Mesenchymal stem cell (in vitro differentiated cells and primary cell): Measurements from ENCODE around the gene RNF212.

Experiments
- DNase-seq: peaks from one replicate; pipeline ENCODE4 v3.0.0-alpha.2; 2013
- H2AFZ ChIP-seq: one replicate; pipeline ENCODE4 v1.6.1; 2013; ENCODE audit warnings: low read depth, mild to moderate bottlenecking, control low read depth, inconsistent platforms, low read length, moderate library complexity
- H2AK5ac ChIP-seq: 2 replicates; pipeline ENCODE4 v1.6.1; 2013; ENCODE audit warnings: low read length, moderate library complexity, mild to moderate bottlenecking, inconsistent platforms; ENCODE audit not compliant: severe bottlenecking
- H2BK120ac ChIP-seq: one replicate; pipeline ENCODE4 v1.6.1; 2013; ENCODE audit warnings: low read depth, mild to moderate bottlenecking, inconsistent platforms, low read length, moderate library complexity
- H2BK12ac ChIP-seq, 2 experiments: one replicate each; pipeline ENCODE4 v1.6.1; 2013; ENCODE audit warnings: inconsistent platforms in 2 of 2, low read length in 2 of 2, mild to moderate bottlenecking in 2 of 2, moderate library complexity in 2 of 2, control low read depth in 1 of 2
- H2BK15ac ChIP-seq: one replicate; pipeline ENCODE4 v1.6.1; 2013; ENCODE audit warnings: mild to moderate bottlenecking, low read depth, inconsistent platforms; ENCODE audit not compliant: poor library complexity, severe bottlenecking
- H2BK5ac ChIP-seq: 2 replicates; pipeline ENCODE4 v1.6.1; 2013; ENCODE audit warnings: low read depth, mild to moderate bottlenecking, low read length, control low read depth, inconsistent platforms; ENCODE audit not compliant: poor library complexity, severe bottlenecking
- H3K14ac ChIP-seq, 2 experiments: one replicate each; pipeline ENCODE4 v1.6.1; 2013; ENCODE audit warnings: inconsistent platforms in 2 of 2, low read length in 2 of 2, control low read depth in 1 of 2, mild to moderate bottlenecking in 1 of 2, moderate library complexity in 1 of 2
- H3K18ac ChIP-seq, 2 experiments: one replicate each; pipeline ENCODE4 v1.6.1; 2013; ENCODE audit warnings: inconsistent platforms in 2 of 2, low read length in 2 of 2, control low read depth in 1 of 2, low read depth in 1 of 2, mild to moderate bottlenecking in 1 of 2
- H3K23ac ChIP-seq, 2 experiments: one replicate each; pipeline ENCODE4 v1.6.1; 2013; ENCODE audit warnings: inconsistent platforms in 2 of 2, low read length in 2 of 2, mild to moderate bottlenecking in 2 of 2, moderate library complexity in 2 of 2, control low read depth in 1 of 2
- H3K27ac ChIP-seq: 2 replicates; pipeline ENCODE4 v1.5.1; 2013; ENCODE audit warnings: mild to moderate bottlenecking, moderate library complexity, low read length, control low read depth, inconsistent platforms; ENCODE audit not compliant: poor library complexity, severe bottlenecking
- H3K27me3 ChIP-seq, 2 experiments: 2 replicates each; pipeline versions ENCODE4 v1.6.1 to v1.7.0; 2013; ENCODE audit warnings: low read length in 2 of 2, mild to moderate bottlenecking in 2 of 2, moderate library complexity in 2 of 2, control low read depth in 1 of 2, inconsistent platforms in 1 of 2; ENCODE audit not compliant: control insufficient read depth in 1 of 2, insufficient read depth in 1 of 2
- H3K36me3 ChIP-seq, 2 experiments: 2 replicates each; pipeline versions ENCODE4 v1.6.1 to v1.7.0; 2013; ENCODE audit warnings: low read length in 2 of 2, control low read depth in 1 of 2, inconsistent platforms in 1 of 2, low read depth in 1 of 2, mild to moderate bottlenecking in 1 of 2; ENCODE audit not compliant: insufficient read depth in 2 of 2, control insufficient read depth in 1 of 2
- H3K4ac ChIP-seq, 2 experiments: one replicate each; pipeline ENCODE4 v1.6.1; 2013; ENCODE audit warnings: inconsistent platforms in 2 of 2, low read length in 2 of 2, mild to moderate bottlenecking in 2 of 2, moderate library complexity in 2 of 2, control low read depth in 1 of 2, low read depth in 1 of 2
- H3K4me1 ChIP-seq: 2 replicates; pipeline ENCODE4 v1.6.1; 2013; ENCODE audit warnings: low read depth, low read length, control low read depth; ENCODE audit not compliant: control insufficient read depth, insufficient read depth
- H3K4me2 ChIP-seq: 2 replicates; pipeline ENCODE4 v1.6.1; 2013; ENCODE audit warnings: low read length, mild to moderate bottlenecking, inconsistent platforms; ENCODE audit not compliant: poor library complexity, severe bottlenecking
- H3K4me3 ChIP-seq, 2 experiments: 2 replicates each; pipeline versions ENCODE4 v1.5.1 to v1.7.0; 2013; ENCODE audit warnings: low read length in 2 of 2, mild to moderate bottlenecking in 2 of 2, control low read depth in 1 of 2, low read depth in 1 of 2; ENCODE audit not compliant: insufficient read depth in 1 of 2
- H3K79me1 ChIP-seq: replicated peaks from 2 replicates; pipeline ENCODE4 v1.6.1; 2013; ENCODE audit warnings: mild to moderate bottlenecking, control low read depth, low read length, inconsistent platforms; ENCODE audit not compliant: poor library complexity, severe bottlenecking
- H3K9ac ChIP-seq: 2 replicates; pipeline ENCODE4 v1.7.0; 2013; ENCODE audit warnings: mild to moderate bottlenecking, low read length, moderate library complexity
- H3K9me3 ChIP-seq: 2 replicates; pipeline ENCODE4 v1.7.0; 2013; ENCODE audit warnings: mild to moderate bottlenecking, low read length; ENCODE audit not compliant: control insufficient read depth
- H4K8ac ChIP-seq: one replicate; pipeline ENCODE4 v1.6.1; 2013; ENCODE audit warnings: inconsistent platforms, mild to moderate bottlenecking, low read length, moderate library complexity
- H4K91ac ChIP-seq: one replicate; pipeline ENCODE4 v1.6.1; 2013; ENCODE audit warnings: mild to moderate bottlenecking, low read length, inconsistent platforms
- WGBS: methylation state at CpG from one replicate; pipeline ENCODE4 v1.1.7; 2013; ENCODE audit warnings: mixed read lengths; 5-methylcytosine and 5-hydroxymethylcytosine counted together

Gene RNF212

DNA sequence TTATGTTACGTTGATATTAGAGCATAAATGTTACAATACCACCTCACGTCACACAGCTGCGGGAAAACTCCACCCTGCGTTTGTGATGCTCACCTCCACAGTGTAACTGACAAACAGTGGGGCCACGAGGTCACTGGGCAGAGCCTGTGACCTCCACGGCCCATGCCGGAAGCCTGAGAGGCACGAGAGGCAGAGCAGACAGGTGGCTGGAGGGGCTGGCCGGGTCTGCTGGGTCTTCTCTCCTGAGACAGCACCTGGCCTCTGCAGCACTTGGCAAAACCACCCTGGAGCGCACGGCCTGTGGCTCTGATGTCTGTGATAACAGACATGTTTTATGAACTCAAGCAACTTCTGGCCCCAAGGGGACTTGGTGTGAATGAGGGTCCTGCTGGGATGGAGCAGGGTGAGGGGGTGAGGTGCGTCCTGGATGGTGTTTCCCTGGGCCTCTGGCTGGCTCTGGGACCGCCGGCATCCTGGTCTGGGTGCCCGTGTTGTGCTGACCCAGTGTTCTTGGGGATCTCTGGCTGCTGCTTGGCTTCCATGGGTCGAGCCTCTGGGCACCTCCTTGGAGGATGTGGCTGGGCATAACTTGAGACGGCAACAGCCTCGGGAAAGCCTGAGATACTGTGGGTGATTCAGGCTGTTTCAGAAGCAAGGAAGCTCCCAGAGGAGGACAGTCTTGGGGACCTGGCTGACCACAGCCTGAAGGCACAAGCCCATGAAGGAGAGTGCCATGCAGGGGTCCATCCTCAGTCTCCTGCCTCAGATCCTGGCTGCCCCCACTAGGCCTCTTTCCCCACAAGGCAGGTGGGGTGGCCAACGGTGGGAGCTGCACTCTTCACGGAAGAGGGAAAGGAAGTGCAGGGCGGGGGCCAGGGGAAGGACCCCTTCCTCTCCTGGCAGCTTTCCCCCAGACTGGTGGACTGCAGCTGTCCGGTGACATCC is 19.7 kb downstream of the RNF212 start:
- Histone ChIP-seq H3K27me3 (peaks cover 3 to 4% of the 10 kb centered on the region in 2 experiments), H3K4me2 (no peak overlapping the region), H3K4me3 (no peak overlapping the region), H2BK5ac (no peak overlapping the region), H3K23ac (no peak overlapping the region), H4K8ac (no peak overlapping the region), H3K36me3 (peaks cover 0 to 13% of the 10 kb centered on the region in 2 experiments), H3K9me3 (peaks cover 5% of the 10 kb centered on the region), H2BK120ac (no peak overlapping the region), H4K91ac (no peak overlapping the region), H3K18ac (no peak overlapping the region), H3K4me1 (peaks cover 3% of the 10 kb centered on the region), H3K14ac (no peak overlapping the region), H3K27ac (no peak overlapping the region), H2AFZ (no peak overlapping the region), H3K4ac (no peak overlapping the region), H3K9ac (no peak overlapping the region), H2BK15ac (no peak overlapping the region), H2AK5ac (no peak overlapping the region), H3K79me1 (no peaks in the 10 kb centered on the region), H2BK12ac (no peak overlapping the region)
- no peak for DNase-seq
- WGBS: 82% methylated on average over 22 of the region's 22 CpGs

DNA sequence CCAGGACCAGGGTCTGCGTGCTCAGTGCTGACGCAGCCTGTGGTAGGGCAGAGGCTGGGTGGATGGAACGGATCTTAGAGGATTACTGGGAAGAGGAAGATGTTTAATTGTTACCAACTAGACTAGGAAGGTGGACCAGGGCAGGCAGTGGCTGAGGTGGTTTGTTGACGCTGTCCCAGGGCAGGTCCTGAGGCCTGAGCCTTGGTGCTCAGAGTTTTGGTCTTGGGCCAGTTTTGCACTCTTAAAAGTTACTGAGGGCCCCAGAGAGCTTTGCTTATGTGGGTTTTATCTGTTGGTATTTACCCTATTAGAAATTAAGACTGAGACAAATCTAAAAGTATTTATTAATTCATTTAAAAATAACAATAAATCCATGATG is 20.4 kb downstream of the RNF212 start:
- no peak overlapping the region for H3K18ac ChIP-seq
- no peak overlapping the region for H3K14ac ChIP-seq
- no peak overlapping the region for H2AFZ ChIP-seq
- H3K27ac ChIP-seq: no peak overlapping the region
- no peak overlapping the region for H3K9ac ChIP-seq
- H3K23ac ChIP-seq: no peak overlapping the region
- H3K36me3 ChIP-seq: peaks cover 0 to 13% of the 10 kb centered on the region in 2 experiments
- H4K91ac ChIP-seq: no peak overlapping the region
- H3K4me2 ChIP-seq: no peak overlapping the region
- no peak overlapping the region for H2BK15ac ChIP-seq
- H3K4me1 ChIP-seq: peaks cover 3% of the 10 kb centered on the region
- H2BK120ac ChIP-seq: no peak overlapping the region
- no peak overlapping the region for H2BK12ac ChIP-seq
- no peak overlapping the region for H2BK5ac ChIP-seq
- peaks cover 3 to 4% of the 10 kb centered on the region in 2 experiments for H3K27me3 ChIP-seq
- DNase-seq: no peak
- no peak overlapping the region for H2AK5ac ChIP-seq
- no peak overlapping the region for H3K4me3 ChIP-seq
- H3K79me1 ChIP-seq: no peaks in the 10 kb centered on the region
- H3K9me3 ChIP-seq: peaks cover 11% of the 10 kb centered on the region
- H3K4ac ChIP-seq: no peak overlapping the region
- WGBS: 82% methylated on average over 4 of the region's 4 CpGs
- no peak overlapping the region for H4K8ac ChIP-seq

DNA sequence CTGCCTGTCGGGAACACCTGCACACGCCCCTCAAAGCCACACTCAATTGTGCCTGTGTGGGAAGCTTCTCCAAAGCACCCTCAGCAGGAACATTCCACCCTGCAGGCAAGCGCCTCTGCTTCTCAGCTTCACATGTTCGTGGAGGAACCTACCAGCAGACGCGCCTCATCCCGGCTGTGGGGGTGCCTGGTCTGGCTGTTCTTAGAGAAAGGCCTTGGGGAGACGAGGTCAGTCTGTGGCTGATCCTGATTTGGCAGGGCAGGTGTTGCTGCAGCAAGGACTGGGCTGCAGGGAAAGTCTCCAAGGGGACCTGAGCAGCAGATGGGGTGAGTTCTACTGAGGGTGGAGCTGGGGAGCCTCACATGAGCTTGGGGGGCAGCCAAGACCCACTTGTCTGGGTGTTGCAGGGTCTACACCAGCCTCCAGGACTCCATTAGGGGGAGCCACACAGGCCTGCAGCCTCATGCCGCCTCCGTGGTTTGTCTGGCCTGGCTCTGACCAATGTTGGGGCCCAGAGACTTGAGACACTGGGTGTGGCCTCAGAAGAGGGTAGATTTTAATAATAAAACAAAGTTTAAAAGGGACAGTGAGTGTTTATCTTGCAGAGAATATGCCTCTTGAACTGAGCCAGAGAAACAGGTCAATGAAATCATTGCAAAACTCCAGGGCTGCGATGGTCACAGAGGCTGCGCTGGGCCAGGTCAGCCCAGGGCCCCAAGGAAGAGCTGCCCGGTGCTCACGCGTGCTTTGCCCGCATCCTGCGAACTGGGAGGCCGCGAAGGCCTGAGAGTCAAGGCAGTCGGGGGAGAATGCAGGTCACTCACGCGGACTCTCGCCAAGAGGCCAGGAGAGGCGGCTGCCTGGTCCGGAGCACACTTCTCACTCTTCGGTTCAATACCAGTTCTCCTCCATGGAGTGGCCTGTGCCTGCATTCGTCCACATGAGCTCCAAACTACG is 21.1 kb downstream of the RNF212 start:
- no peak overlapping the region for H3K23ac ChIP-seq
- DNase-seq: no peak
- no peak overlapping the region for H3K4me2 ChIP-seq
- WGBS: 87% methylated on average over 28 of the region's 28 CpGs
- H3K79me1 ChIP-seq: no peaks in the 10 kb centered on the region
- no peak overlapping the region for H3K4me3 ChIP-seq
- H2AK5ac ChIP-seq: no peak overlapping the region
- peaks cover 0 to 10% of the 10 kb centered on the region in 2 experiments for H3K36me3 ChIP-seq
- H3K4ac ChIP-seq: no peak overlapping the region
- H3K4me1 ChIP-seq: peaks cover 3% of the 10 kb centered on the region
- no peak overlapping the region for H2BK120ac ChIP-seq
- peaks cover 11% of the 10 kb centered on the region for H3K9me3 ChIP-seq
- H2BK15ac ChIP-seq: no peak overlapping the region
- no peak overlapping the region for H3K9ac ChIP-seq
- peaks cover 3 to 4% of the 10 kb centered on the region in 2 experiments for H3K27me3 ChIP-seq
- no peak overlapping the region for H4K8ac ChIP-seq
- H2BK12ac ChIP-seq: no peak overlapping the region
- no peak overlapping the region for H2BK5ac ChIP-seq
- no peak overlapping the region for H3K18ac ChIP-seq
- H2AFZ ChIP-seq: no peak overlapping the region
- no peak overlapping the region for H3K14ac ChIP-seq
- no peak overlapping the region for H3K27ac ChIP-seq
- no peak overlapping the region for H4K91ac ChIP-seq

DNA sequence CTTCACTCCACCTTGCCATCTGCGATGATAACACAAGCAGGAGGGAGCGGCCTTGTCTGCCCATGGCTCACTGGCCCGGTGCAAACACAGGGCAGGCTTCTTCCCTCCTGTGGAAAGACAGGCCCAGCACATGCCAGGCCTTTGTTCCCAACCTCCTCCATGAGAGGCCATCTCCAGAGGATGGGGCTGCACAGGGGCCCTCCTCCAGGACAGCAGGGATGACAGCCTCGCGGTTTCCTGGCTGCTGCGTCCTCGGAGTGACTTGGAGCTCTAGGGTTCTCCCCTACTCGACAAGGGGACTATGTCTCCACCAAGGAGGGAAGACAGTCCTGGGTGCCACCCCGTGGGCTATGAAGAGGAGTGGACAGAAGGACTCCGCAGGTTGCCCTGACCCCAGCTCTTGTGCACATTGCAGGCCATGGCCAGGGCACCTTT is 21.8 kb downstream of the RNF212 start:
- Histone ChIP-seq H2BK5ac (no peak overlapping the region), H2AK5ac (no peak overlapping the region), H4K91ac (no peak overlapping the region), H3K27me3 (peaks cover 3 to 4% of the 10 kb centered on the region in 2 experiments), H3K14ac (no peak overlapping the region), H3K23ac (no peak overlapping the region), H3K4me3 (no peak overlapping the region), H2BK12ac (no peak overlapping the region), H3K4ac (no peak overlapping the region), H3K9me3 (peaks cover 11% of the 10 kb centered on the region), H3K27ac (no peak overlapping the region), H2BK15ac (no peak overlapping the region), H2AFZ (no peak overlapping the region), H3K18ac (no peak overlapping the region), H4K8ac (no peak overlapping the region), H3K4me2 (no peak overlapping the region), H2BK120ac (no peak overlapping the region), H3K9ac (no peak overlapping the region), H3K79me1 (no peaks in the 10 kb centered on the region), H3K4me1 (peaks cover 3% of the 10 kb centered on the region), H3K36me3 (peaks cover 0 to 10% of the 10 kb centered on the region in 2 experiments)
- WGBS: 84% methylated on average over 10 of the region's 10 CpGs
- DNase-seq: no peak
